CD4-positive, alpha-beta T cell treated with Interleukin-6 at 100 ng/mL for 8 hours (primary cell): ENCODE measurements around the gene RRN3.
"Not testable (repeated sequence)": the region's sequence is repeated elsewhere in the genome, so short reads cannot be mapped to it uniquely, and the experiment has no call there.

ENCODE experiments used
- DNase-seq: peaks from one replicate; pipeline ENCODE4 v3.0.0-alpha.2; 2020; ENCODE audit warnings: mixed read lengths, low spot score

The RRN3 gene

DNA sequence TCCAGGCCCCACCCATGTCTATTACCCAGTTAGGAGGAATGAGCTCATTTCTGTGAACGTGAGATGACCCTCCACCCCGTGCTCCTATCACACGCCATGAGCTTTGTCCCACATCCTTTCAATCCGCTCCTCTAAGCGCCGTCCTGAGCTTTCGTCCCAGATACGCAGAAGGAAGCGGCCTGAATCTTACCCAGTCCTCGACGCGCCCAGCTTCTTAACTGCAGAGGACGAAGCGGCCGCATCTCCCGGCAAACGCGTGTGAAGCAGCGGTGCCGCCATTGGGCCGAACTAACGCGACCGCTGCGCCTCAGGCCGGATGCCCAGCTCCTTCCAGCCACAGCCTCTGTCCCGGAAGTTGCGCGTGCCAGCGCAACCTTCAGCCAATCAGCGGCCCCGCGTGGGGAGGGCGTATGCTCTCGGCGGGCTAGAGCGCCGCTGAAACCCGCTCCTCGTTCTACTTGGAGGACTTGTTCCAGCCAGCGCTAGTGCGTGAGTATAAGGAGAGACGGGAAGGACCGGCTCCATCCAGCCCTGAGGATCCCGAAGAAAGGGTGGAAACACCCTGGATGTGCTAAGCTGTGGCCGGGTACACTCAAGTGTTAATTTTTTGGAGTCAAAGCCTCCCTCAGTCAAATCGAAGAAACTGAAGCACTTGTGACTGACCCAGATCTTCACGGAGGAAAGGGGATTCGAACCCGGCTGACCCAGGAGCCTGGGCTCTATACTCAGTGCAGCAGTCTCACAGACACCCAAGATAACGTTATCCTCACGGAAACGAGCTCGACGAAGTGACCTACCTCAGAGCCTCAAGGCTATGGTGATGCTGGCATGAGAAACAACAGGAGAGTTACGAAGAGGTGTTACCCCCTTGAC is at the start of gene RRN3:
RRN3 (minus strand) TSS at position 318 of the 873 bp plus-strand sequence; CDS start at position 279, 39 bp downstream.
- DNase-seq: peak; percentile 83

DNA sequence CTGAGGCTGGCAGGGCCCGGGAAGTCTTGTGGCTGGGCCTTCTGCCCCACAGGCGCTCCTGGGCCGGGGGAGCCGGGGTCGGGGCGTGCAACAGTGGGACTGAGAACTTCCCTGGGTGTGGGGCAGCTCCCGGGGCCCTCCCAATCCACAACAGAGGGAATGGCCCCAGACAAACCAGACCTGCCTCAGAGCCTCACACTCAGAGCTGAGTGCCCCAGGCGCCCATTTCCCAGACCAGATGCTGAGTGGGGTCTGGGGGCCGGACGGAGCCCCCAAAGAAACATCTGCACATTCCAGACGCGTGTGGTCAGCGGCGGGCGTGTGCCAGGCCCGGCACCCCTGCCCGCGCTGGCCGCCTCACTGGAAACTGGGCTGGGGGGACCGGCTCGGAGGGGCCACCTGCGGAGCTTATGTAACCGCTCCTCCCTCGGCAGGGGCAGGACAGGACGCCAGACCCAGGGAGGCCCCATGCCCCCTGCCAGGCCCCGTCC is 49.6 kb upstream of the RRN3 start:
- DNase-seq: not testable (repeated sequence)

- DNase-seq: not testable (repeated sequence)
These were observed 49.0 kb upstream of the RRN3 start for GRCh38 chr16:15142891-15143600.

- DNase-seq: not testable (repeated sequence)
These were observed 48.2 kb upstream of the RRN3 start for GRCh38 chr16:15142107-15142890.

GRCh38 chr16:15141586-15141985 is 47.5 kb upstream of the RRN3 start:
- DNase-seq: no peak

DNA sequence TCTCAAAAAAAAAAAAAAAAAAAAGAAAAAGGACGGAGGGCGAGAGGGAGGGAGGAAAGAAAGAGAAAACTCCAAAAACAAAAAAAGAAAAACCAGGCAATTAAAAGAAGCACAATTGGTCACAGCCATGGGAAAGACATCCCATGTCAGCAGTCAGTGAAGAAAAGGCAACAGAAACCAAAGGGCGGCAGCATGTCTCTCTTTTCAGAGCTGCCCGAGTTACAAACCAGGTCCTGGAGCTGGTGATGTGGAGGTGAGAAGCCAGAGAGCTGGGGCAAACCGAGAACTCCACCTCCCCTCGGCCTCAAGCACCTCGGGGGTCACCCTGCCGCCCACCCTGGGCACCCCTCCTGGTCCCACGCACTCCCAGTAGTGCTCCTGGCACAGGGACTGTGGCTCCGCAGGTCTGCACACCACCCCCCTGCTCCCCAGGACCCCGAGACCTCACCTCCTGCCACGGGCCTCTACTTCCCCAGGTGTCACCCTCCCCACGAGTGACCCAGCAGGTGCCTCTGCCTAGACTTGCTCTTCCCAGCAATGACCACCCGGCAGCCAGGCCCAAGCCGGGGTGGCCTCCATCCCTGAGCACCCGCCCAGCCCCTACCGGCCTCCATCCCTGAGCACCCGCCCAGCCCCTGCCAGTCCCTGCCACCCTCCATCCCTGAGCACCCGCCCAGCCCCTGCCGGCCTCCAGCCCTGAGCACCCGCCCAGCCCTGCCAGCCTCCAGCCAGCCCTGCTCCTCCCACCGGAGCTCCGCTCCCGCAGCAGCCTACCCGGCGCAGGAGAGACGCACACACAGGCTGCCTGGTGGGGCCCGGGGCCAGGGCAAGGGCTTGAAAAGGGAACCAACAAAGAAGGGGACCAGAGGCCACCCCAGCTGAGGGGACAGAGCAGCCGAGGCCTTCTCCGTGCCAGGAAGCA is 46.6 kb upstream of the RRN3 start:
- not testable (repeated sequence) for DNase-seq

DNA sequence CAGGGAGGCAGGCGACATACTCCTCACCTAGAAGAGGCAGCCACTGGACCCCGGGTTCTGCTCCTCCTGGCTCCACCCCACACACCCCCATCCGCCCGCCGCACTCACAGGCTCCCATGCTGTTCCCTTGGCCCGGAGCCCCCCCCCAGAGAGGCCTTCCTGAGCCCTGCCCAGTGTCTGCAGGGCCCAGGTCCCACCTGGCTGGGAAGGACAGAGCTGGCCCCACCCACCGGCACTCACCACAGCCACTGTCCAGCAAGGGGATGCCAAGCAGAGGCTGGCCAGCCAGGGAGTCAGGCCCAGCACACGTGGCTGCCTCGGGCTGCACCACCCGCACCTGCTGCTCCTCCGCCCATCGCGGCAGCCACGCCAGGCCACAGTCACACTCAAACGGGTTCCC is 43.4 kb upstream of the RRN3 start:
- not testable (repeated sequence) for DNase-seq

GRCh38 chr16:15135483-15136360 is 41.6 kb upstream of the RRN3 start:
- DNase-seq: not testable (repeated sequence)

DNA sequence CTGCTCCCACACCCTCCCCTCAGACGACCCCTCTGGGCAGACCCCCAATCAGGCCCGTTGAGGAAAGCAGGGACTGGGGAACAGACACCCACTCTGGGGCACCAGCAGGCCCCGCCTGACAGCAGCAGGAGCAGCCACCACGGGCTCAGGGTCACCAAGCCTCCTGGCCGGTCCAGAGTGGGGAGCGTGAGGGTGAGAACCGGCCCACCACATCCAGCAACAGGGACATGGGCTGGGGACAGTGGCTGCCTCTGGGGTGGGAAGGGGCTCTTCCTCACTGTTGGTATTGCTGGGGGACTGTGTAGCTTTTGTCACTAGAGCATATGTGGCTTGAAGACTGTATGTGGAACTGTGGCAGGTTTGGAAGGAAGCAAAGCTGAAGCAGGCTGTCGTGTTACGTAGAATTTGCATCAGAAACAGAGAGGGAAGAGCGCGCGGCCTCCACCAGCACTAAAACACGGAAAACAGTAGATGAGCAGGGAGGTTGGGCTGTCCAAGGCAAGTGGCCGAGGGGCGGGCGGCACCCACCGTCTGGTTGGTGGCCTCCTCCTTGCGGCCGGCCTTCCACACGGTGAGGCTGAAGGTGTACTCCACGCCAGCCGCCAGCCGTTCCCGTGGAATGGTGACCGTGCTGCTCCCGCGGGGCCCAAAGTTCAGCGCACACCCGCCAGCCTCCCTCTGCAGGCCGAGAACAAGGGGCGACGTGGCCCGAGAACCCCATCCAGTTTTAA is 40.8 kb upstream of the RRN3 start:
- DNase-seq: not testable (repeated sequence)

DNA sequence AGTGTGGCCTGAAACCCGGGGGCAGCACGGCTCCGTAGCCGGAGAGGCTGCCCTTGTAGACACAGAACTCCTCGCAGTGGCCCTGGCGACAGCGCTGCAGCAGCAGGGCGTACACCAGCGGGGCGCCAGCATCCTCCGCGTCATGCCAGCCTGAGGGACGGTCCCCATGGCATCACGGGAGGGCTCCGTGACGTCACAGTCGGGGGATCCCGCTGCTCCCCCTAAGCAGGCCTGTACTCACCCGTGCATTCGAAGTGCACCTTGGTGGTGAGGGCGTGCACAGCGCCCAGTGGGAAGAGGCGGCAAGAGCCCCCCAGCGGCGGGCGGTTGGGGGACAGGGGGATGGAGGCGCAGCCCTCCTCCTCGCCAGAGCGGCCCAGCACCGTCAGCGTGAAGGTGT is 39.5 kb upstream of the RRN3 start:
- DNase-seq: not testable (repeated sequence)

DNA sequence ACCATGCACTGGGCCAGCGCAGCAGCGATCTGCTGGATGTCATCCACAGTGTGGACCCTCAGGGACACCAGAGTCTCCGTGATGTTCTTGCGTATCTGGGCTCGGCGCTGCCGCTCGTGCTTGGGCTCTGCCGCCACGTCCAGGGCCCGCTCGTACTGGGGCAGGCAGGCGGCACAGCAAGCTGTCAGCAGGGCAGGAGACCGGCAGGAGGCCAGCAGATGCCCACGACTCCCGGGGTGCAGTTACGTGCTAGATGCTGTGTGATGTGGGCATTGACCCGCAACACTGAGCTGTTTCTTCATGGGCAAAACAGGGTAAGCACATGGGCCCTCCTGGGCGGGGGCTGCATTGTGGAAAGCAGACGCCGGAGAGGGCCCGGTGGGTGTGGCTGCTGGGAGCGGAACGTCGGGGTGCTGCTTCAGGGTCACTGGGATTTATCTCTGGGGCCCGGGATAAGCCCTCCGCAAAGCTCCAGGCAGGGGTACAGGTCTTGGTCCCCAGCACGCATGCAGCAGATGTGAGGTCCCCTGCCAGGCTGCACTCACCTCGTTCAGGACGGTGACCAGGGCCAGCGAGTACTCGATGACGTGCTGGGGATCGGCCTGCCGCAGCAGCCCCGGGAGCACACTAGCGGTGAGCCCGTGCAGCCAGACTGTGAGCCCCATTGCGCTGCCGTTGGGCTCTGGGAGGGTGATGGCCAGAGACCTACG is 38.8 kb upstream of the RRN3 start:
- DNase-seq: not testable (repeated sequence)

GRCh38 chr16:15130943-15131700 is 37.0 kb upstream of the RRN3 start:
- DNase-seq: not testable (repeated sequence)

GRCh38 chr16:15130256-15130932 is 36.3 kb upstream of the RRN3 start:
- DNase-seq: not testable (repeated sequence)

DNA sequence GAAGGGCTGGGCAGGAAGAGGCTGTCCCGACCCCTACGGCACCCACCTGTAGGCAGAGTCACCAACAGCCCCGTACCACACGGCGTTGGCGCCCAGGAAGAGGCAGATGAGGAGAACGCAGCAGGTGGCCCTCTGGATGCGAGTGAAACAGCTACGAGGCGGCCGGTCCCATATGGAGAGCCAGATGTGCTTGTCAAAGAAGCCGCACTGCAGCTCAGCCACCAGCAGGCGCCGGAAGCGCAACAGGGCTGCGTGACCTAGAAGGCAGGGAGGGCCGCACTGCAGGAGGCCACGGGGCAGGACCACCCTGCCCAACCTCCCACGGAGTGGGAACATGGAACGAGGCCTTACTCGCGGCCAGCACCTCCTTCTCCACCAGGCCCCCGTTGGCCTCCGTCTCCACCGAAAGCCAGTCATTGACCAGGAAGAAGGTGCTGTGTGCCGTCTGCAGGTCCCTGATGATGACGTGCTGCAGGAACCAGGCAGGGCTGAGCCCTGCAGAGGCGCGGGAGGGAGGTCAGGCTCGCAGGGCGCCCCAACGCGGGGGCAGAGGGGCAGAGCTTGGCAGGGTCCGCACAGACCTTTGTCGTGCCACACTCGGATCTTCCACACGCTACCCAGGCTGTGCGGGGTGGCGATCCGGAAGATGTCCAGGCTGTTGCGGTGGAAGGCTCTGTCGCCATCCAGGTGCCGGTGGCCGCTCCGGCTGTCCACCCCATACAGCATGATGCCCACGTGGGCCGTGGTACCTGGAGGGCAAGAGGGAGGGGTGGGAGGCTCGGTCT is 33.8 kb upstream of the RRN3 start:
- not testable (repeated sequence) for DNase-seq

DNA sequence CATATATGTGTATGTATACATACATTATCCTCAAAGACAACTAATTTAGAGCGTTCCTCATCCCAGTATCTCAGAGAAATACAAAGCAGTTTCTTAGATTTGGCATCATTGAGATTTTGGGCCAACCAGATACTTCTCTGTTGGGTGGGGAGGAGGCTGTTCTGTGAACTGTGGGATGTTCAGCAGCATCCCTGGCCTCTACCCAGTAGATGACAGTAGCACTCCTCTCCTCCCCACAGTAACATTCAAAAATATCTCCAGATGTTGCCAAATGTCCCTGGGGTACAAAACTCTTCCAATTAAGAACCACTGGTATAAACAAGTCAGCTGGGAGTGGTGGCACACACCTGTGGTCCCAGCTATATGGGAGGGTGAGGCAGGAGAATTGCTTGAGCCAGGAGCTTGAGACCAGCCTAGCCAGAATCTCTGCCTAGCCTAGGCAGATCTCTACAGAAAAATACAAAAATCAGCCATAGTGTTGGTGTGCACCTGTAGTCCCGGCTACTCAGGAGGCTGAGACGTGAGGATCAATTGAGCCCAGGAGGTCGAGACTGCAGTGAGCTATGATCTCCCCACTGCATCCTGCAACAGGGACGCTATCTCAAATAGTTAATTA is 6.4 kb upstream of the RRN3 start:
- DNase-seq: not testable (repeated sequence)

DNA sequence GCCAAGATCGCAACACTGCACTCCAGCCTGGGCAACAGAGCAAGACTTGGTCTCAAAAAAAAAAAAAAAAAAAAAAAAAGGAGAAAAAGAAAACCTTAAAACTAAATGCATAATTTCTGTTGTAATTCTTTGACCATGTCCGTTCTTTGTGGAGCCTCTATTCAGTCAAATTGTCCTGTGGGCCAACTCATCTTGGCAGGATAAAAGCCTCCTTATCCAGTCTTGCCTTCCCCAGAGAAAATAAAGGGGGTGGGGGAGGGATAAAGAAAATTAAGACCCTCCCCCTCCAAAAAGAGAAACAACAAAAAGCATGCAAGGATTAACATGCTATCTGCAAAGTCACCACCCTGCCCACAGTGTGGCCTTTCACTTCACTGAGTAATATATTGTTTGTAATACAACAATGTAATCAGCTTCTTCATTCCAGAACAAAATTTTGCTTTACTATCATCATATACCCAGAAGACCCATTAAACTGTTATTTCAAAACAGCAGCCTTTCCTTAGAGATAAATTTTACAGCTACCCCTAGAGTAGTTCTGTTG is 5.4 kb upstream of the RRN3 start:
- DNase-seq: not testable (repeated sequence)
